RWPE1 (cell line): ENCODE measurements around the gene ACBD6.

Source experiments
- CTCF ChIA-PET: fragments of 350-600 bp; sonication (Branson Sonifier 250); formaldehyde crosslinking; extraction: SDS; loops from one replicate; lab custom pipeline; 2021; lab: Yijun Ruan, JAX
- POLR2A ChIA-PET: fragments of 400-600 bp; formaldehyde crosslinking; extraction: SDS; loops from one replicate; lab custom pipeline; 2020; ENCODE audit warnings: antibody characterized with exemption; ENCODE audit not compliant: low non-redundant PET; lab: Yijun Ruan, JAX
- DNase-seq: peaks from one replicate; pipeline ENCODE4 v3.0.0; 2012; ENCODE audit warnings: low spot score
- H3K27ac ChIP-seq: fragments of 450-650 bp; 2 replicates; pipeline ENCODE4 v1.5.1; 2017
- TF ChIP-seq, protein P1 (sequence below): fragments of 450-650 bp; conservative IDR thresholded peaks from 2 replicates; pipeline ENCODE4 v1.5.1; 2017; ENCODE audit warnings: low read depth, mild to moderate bottlenecking

ACBD6 gene

GRCh38 chr1:180535418-180535999 lies 33.1 kb upstream of the ACBD6 start:
- H3K27ac ChIP-seq: no peak overlapping the region
- CTCF ChIA-PET: no interaction called here
- no peak for DNase-seq
- POLR2A ChIA-PET: no interaction called here
- TF ChIP-seq, protein P1, sequence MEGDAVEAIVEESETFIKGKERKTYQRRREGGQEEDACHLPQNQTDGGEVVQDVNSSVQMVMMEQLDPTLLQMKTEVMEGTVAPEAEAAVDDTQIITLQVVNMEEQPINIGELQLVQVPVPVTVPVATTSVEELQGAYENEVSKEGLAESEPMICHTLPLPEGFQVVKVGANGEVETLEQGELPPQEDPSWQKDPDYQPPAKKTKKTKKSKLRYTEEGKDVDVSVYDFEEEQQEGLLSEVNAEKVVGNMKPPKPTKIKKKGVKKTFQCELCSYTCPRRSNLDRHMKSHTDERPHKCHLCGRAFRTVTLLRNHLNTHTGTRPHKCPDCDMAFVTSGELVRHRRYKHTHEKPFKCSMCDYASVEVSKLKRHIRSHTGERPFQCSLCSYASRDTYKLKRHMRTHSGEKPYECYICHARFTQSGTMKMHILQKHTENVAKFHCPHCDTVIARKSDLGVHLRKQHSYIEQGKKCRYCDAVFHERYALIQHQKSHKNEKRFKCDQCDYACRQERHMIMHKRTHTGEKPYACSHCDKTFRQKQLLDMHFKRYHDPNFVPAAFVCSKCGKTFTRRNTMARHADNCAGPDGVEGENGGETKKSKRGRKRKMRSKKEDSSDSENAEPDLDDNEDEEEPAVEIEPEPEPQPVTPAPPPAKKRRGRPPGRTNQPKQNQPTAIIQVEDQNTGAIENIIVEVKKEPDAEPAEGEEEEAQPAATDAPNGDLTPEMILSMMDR: no peak

DNA sequence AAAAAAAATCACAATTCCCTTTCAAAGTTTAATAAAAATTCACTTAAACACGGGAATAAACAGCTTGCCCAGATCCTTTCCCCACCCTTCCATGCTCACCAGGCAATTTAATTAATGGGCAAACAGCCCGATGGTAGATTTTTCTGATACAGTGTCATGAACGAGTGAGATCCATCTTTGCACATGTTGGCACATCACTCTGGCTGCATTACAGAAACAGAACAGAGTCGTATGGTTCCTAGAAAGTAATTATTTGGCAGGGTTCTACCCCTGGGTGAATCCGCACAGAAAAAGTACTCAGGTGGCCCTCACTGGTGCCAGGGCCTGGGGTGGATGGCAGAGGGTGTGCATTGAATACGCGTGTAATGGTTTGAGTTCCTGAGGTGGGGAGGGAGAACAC lies 31.8 kb upstream of the ACBD6 start:
- no peak overlapping the region for H3K27ac ChIP-seq
- CTCF ChIA-PET: interaction anchor here (0.7 kb wide), 1 partner anchor 84 kb away, joined by 3 read pairs; no protein-coding TSS in a partner anchor
- TF ChIP-seq, protein P1: no peak
- POLR2A ChIA-PET: no interaction called here
- DNase-seq: no peak

DNA sequence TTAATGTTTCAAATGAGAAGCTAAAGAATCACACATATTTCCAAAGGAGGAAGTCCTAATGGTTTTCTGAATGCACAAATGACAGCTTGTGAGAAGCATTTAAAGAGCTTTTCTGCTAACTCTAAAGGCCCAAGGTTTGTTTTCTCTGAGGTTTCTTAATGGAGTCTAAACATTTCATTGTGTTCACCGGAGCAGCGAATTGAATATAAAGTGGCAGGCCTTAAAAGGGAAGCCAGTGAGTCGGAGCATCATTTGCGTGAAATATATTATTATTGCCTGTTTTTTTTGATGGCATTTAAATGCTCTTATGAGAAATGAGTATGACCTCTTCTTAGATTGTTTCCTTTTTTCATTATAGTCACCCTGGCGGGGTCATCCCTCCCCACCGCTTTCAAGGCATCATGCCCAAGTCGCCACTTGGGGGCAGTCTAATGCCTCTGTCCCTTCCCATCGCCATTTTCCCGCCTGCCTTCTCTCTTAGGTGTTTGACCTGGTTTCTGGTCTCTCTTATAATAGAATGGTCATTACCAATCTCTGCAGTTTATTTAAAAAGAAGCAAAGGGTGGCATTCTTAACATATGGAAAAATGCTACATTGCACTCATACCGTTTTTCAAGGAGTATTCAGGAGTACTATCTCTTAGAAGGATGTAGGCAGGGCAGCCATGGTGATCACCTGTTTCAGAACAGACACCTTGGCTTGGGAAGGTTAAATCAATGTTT lies 31.1 kb upstream of the ACBD6 start:
- POLR2A ChIA-PET: no interaction called here
- H3K27ac ChIP-seq: no peak overlapping the region

DNA sequence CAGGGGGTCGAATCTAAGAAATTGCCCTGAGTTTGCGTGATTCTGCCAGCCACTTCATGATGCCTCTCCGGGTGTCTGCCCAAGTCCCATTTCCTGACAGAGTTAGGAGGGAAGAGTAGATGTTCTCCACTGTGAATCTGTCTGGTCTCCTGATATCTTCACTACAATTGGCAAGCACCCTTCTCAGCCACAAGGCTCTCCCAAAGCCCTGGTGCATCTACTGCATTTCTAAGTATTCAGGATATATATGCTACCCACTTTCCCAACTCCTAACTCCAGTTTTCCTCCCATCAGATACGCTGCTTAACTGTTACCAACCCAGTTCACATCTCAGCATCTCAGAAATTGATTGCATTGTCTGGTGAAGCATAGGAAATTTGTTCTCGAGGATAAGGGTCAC lies 30.5 kb upstream of the ACBD6 start:
- TF ChIP-seq, protein P1: no peak
- CTCF ChIA-PET: interaction anchor here (1.0 kb wide), 1 partner anchor 330 kb away, joined by 3 read pairs; no protein-coding TSS in a partner anchor
- no peak for DNase-seq
- no peak overlapping the region for H3K27ac ChIP-seq
- POLR2A ChIA-PET: no interaction called here

More for the DNA sequence above, 31.1 kb upstream of the ACBD6 start:
- TF ChIP-seq, protein P1: peak; percentile 53
- CTCF ChIA-PET: interaction anchor here (0.7 to 1.0 kb wide), 2 partner anchors 85 to 329 kb away, joined by 3 read pairs; no protein-coding TSS in a partner anchor
- peak; percentile 54 for DNase-seq

DNA sequence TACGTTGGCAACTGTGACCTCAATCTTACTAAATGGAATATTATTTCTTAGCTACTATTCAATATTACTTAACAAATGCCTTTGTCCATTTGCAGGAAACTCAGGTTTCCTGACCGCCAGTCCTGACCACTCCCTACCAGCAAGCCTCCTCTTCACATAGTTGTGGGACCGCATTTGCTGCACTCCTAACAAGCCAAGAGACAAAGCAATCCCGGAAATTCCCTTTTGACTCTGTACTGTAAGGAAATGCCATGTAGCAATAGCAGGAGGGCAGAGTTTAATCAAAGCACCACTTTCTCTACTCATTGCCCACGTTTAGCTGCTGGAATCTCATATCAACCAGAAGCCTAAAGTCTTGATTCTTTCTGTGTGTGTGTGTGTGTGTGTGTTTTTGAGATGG lies 28.1 kb upstream of the ACBD6 start:
- DNase-seq: peak; percentile 38
- ChIA-PET POLR2A (no interaction called here), CTCF (interaction anchor here (0.6 kb wide), 1 partner anchor 10 kb away, joined by 7 read pairs; no protein-coding TSS in a partner anchor)
- TF ChIP-seq, protein P1: no peak
- H3K27ac ChIP-seq: peak overlapping the region; percentile 36; the same call in 1 of the 2 replicates

DNA sequence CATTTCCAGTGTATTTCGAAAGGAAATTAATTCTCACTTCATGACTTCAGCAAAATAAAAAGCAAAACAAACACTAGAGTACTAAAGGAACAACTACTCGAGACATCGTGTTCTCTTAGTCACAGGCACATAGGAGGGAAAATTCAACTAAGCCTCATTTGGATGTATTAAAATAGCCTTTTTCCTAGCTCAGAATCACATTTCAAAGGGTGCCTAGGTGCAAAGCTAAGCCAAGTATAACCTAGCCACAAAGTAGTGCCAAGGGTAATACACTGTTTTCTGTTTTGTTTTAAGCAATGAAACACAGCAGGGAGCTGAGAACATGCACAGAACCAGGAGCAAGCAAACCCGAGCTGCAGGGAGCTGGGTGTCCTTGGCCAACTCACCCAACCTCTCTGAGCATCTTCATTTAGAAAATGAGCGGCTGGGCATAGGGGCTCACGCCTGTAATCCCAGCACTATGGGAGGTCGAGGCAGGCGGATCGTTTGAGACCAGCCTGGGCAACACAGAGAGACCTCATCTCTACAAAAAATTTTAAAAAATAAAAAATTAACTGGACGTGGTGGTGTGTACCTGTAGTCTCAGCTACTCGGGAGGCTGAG lies 26.6 kb upstream of the ACBD6 start:
- DNase-seq: no peak
- TF ChIP-seq, protein P1: no peak
- POLR2A ChIA-PET: no interaction called here
- CTCF ChIA-PET: interaction anchor here (0.7 kb wide), 1 partner anchor 13 kb away, joined by 3 read pairs; no protein-coding TSS in a partner anchor
- no peak overlapping the region for H3K27ac ChIP-seq
